K562 (cell line): ENCODE results near the gene ABCA4. TPM values are rescaled to one million over a fixed set of nuclear protein-coding genes. Genes with fewer than 3 reads are reported as not detected.

Source experiments
- ATAC-seq: fragments of 200-7000 bp; cut with Tn5 transposase; 3 replicates; pipeline ENCODE4 v1.9.1; 2020; ENCODE audit warnings: moderate library complexity
- BruUV-seq: library from RNA; stranded (reverse); fragments of 400-500 nt; replicated peaks from 2 replicates; lab custom pipeline; 2021; lab: Mats Ljungman, UMichigan
- CTCF ChIA-PET: fragments of 300-600 bp; formaldehyde crosslinking; extraction: SDS; loops from one replicate; lab custom pipeline; 2021; ENCODE audit warnings: low intra/inter-chr PET ratio; lab: Yijun Ruan, JAX
- POLR2A ChIA-PET: fragments of 300-600, 350-650 bp; sonication (Branson Sonifier 250); formaldehyde crosslinking; extraction: SDS; loops from one replicate; lab custom pipeline; 2021; ENCODE audit warnings: antibody characterized with exemption, inconsistent platforms; lab: Yijun Ruan, JAX
- DNase-seq, 4 experiments: peaks; one replicate each; pipeline versions ENCODE4 v3.0.0 to v3.0.0-alpha.2; 2011 to 2018; ENCODE audit warnings: low spot score in 3 of 4, mixed read lengths in 3 of 4; ENCODE audit errors: extremely low read depth in 1 of 4
- FAIRE-seq: peaks from 2 replicates; lab custom pipeline; 2011; peaks lifted over from hg19 to GRCh38; lab: Jason Lieb, UNC
- H2AFZ ChIP-seq: 2 replicates; pipeline ENCODE4 v1.6.0; 2011; ENCODE audit warnings: low read depth, low read length, control low read depth, inconsistent platforms
- H3K27ac ChIP-seq: fragments of 200-600 bp; 3 replicates; pipeline ENCODE4 v1.8.0; 2011; ENCODE audit warnings: low read depth, mild to moderate bottlenecking, control low read depth, inconsistent platforms, low read length, moderate library complexity, mixed read lengths; ENCODE audit errors: extremely low read depth
- H3K27me3 ChIP-seq, 2 experiments: fragments of 300-600 bp in 1 of 2; 2 replicates in 1 of 2; 3 replicates in 1 of 2; pipeline versions ENCODE4 v1.6.0 to v1.8.0; 2011; ENCODE audit warnings: inconsistent platforms in 2 of 2, low read length in 2 of 2, mild to moderate bottlenecking in 1 of 2, mixed read lengths in 1 of 2, moderate library complexity in 1 of 2; ENCODE audit not compliant: control insufficient read depth in 2 of 2, insufficient read depth in 2 of 2
- H3K36me3 ChIP-seq: fragments of 300-600 bp; 3 replicates; pipeline ENCODE4 v1.8.0; 2011; ENCODE audit warnings: mild to moderate bottlenecking, low read length, inconsistent platforms; ENCODE audit not compliant: control insufficient read depth, insufficient read depth
- H3K4me1 ChIP-seq, 2 experiments: fragments of 200-600 bp in 1 of 2; replicated peaks in 1 of 2; 2 replicates in 1 of 2; 3 replicates in 1 of 2; pipeline versions ENCODE4 v1.5.1 to v1.8.0; 2011; ENCODE audit warnings: inconsistent platforms in 2 of 2, low read length in 2 of 2, mild to moderate bottlenecking in 1 of 2, mixed read lengths in 1 of 2, moderate library complexity in 1 of 2; ENCODE audit not compliant: control insufficient read depth in 2 of 2, insufficient read depth in 2 of 2
- H3K4me2 ChIP-seq: 2 replicates; pipeline ENCODE4 v1.6.1; 2011; ENCODE audit warnings: low read length, control low read depth, inconsistent platforms, mixed read lengths; ENCODE audit not compliant: insufficient read depth
- H3K4me3 ChIP-seq: fragments of 200-600 bp; sonication (generic), shearing (Covaris generic); 2 replicates; pipeline ENCODE4 v1.5.1; 2016; ENCODE audit warnings: control low read depth, inconsistent platforms
- H3K79me2 ChIP-seq: fragments of 200-600 bp; 3 replicates; pipeline ENCODE4 v1.8.0; 2011; ENCODE audit warnings: low read length, inconsistent platforms; ENCODE audit not compliant: control insufficient read depth, insufficient read depth
- H3K9ac ChIP-seq, 2 experiments: 2 replicates each; pipeline versions ENCODE4 v1.6.0 to v1.6.1; 2011; ENCODE audit warnings: low read depth in 2 of 2, low read length in 2 of 2, control low read depth in 1 of 2, inconsistent platforms in 1 of 2, mild to moderate bottlenecking in 1 of 2, mixed read lengths in 1 of 2; ENCODE audit not compliant: insufficient read depth in 1 of 2
- H3K9me1 ChIP-seq: one replicate; pipeline ENCODE4 v1.6.0; 2011; ENCODE audit warnings: inconsistent platforms, mild to moderate bottlenecking, low read length, moderate library complexity; ENCODE audit not compliant: control insufficient read depth, insufficient read depth
- H3K9me3 ChIP-seq: replicated peaks from 2 replicates; pipeline ENCODE4 v1.5.1; 2011; ENCODE audit warnings: low read depth, low read length, inconsistent platforms; ENCODE audit not compliant: control insufficient read depth, insufficient read depth
- H4K20me1 ChIP-seq: replicated peaks from 2 replicates; pipeline ENCODE4 v1.6.1; 2011; ENCODE audit warnings: low read length, inconsistent platforms, mixed read lengths; ENCODE audit not compliant: control insufficient read depth, insufficient read depth
- EHMT2 ChIP-seq: fragments of 450-650 bp; IDR thresholded peaks from 2 replicates; pipeline ENCODE4 v1.6.1; 2018; ENCODE audit warnings: antibody characterized with exemption
- KAT7 ChIP-seq: sonication (generic); formaldehyde crosslinking; IDR thresholded peaks from 2 replicates; pipeline ENCODE4 v1.8.0; 2022; ENCODE audit warnings: missing genetic modification reagents, mild to moderate bottlenecking, borderline replicate concordance
- SPI1 ChIP-seq: IDR thresholded peaks from 2 replicates; pipeline ENCODE4 v1.6.1; 2011; ENCODE audit warnings: low read depth, low read length, control low read depth, borderline replicate concordance
- WGBS: fragments of 100-300 bp; shearing (Covaris generic); methylation state at CpG from one replicate; pipeline ENCODE4 v1.1.6; 2016; ENCODE audit warnings: low coverage, mixed read lengths; ENCODE audit not compliant: insufficient coverage; ENCODE audit errors: missing lambda C conversion rate; 5-methylcytosine and 5-hydroxymethylcytosine counted together
- in situ Hi-C: fragments of 300-500 bp; cut with MboI; formaldehyde crosslinking; loops from 4 replicates; pipeline ENCODE4 v1.15.0; 2018; ENCODE audit warnings: inconsistent platforms, mixed read lengths
- intact Hi-C: fragments of 100-400 bp; cut with micrococcal nuclease; formaldehyde crosslinking; loops from 2 replicates; pipeline ENCODE4 v1.14.2; 2022
- polyA plus RNA-seq, 8 experiments: library from polyadenylated mRNA; depleted of rRNA in 4 of 8; stranded (reverse) in 5 of 8; unstranded in 3 of 8; fragments of >200 nt; fragmentation: Nextera tagmentation in 2 of 8; fragmentation: Illumina TruSeq in 1 of 8; extraction: Ambion mirVana in 2 of 8; extraction: Trizol in 1 of 8; gene quantifications; 2 replicates each; pipeline versions ENCODE4 v1.2.1 to v1.2.3, GENCODE V29; 2011 to 2014; ENCODE audit warnings: inconsistent platforms in 1 of 8, missing spikeins in 1 of 8
- total RNA-seq, 7 experiments: library from RNA; depleted of rRNA in 6 of 7; stranded (reverse); fragments of >200 nt in 6 of 7; fragmentation: Illumina TruSeq in 2 of 7; extraction: Trizol in 2 of 7; gene quantifications; 2 replicates each; pipeline versions ENCODE4 v1.2.1 to v1.2.3, GENCODE V29; 2011 to 2021; ENCODE audit warnings: low replicate concordance in 1 of 7
- TF ChIP-seq, protein P1 (sequence below): fragments of 450-650 bp; IDR thresholded peaks from 2 replicates; pipeline ENCODE4 v1.6.1; 2018; ENCODE audit warnings: mild to moderate bottlenecking, low read depth; ENCODE audit not compliant: partially characterized antibody

Gene ABCA4
- total and polyA plus RNA-seq, 9 of the 15 experiments (the other 6 are each of a cell fraction or from before 2014, with no cell fraction given): 0.01 to 0.04 TPM; not detected in 7

DNA sequence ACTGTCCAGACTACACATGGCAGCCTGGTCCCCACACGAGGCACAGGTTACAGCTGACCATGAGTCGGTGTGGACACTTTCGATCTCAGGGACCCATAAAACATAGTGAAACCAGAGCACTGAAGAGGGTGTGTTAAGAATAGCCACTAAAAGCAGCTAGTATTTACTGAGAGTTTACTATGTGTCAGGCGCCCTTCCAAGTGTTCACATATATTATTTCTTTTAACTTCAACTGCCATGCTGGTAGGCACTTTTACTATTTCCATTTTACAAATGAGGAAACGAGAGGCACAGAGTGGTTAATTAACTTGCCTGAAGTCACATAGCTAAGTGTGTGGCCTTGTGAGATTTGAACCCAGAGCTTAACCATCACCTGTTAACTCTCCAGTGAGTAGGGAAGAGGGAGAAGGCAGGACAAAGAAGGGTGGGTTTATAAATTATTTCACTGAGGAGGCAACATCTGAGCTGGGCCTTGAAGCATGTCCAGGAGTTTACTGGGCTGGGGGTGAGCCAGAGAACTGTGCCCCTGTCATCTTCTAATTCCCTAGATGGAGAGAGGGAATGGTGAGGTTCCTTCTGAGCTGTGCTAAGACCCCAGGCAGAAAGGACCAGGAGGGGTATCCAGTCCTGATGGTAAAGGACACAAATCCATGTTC is 20.7 kb downstream of the ABCA4 start:
- intact Hi-C loops (no loop called here), in situ Hi-C loops (no loop called here)
- H3K4me3 ChIP-seq: no peak overlapping the region
- peaks cover 7% of the 10 kb centered on the region; the same call in 1 of the 2 replicates for H4K20me1 ChIP-seq
- DNase-seq (no peak), ATAC-seq (no peak)
- POLR2A ChIA-PET: interaction anchor here (0.6 kb wide), 1 partner anchor 625 kb away, joined by 4 read pairs; no protein-coding TSS in a partner anchor
- H3K27ac ChIP-seq: no peak overlapping the region
- no peaks in the 10 kb centered on the region for H3K9me3 ChIP-seq
- no peak overlapping the region for H2AFZ ChIP-seq
- 0% methylated on average over 5 of the region's 5 CpGs for WGBS
- H3K4me2 ChIP-seq: no peak overlapping the region
- no peaks in the 10 kb centered on the region for H3K9me1 ChIP-seq
- no peaks in the 10 kb centered on the region for H3K36me3 ChIP-seq
- peaks cover 0 to 3% of the 10 kb centered on the region in 2 experiments; a peak in 1 of 5 replicates for H3K4me1 ChIP-seq
- TF ChIP-seq, protein P1, sequence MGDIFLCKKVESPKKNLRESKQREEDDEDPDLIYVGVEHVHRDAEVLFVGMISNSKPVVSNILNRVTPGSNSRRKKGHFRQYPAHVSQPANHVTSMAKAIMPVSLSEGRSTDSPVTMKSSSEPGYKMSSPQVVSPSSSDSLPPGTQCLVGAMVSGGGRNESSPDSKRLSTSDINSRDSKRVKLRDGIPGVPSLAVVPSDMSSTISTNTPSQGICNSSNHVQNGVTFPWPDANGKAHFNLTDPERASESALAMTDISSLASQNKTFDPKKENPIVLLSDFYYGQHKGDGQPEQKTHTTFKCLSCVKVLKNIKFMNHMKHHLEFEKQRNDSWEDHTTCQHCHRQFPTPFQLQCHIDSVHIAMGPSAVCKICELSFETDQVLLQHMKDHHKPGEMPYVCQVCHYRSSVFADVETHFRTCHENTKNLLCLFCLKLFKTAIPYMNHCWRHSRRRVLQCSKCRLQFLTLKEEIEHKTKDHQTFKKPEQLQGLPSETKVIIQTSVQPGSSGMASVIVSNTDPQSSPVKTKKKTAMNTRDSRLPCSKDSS: no peak
- no peak for TF ChIP-seq EHMT2
- TF ChIP-seq SPI1: no peak
- TF ChIP-seq KAT7 (CRISPR knock-in tag): no peak
- TF ChIP-seq, all 486 proteins: peak for 0
- Histone ChIP-seq H3K9ac (no peak overlapping the region), H3K27me3 (peaks cover 13 to 70% of the 10 kb centered on the region in 2 experiments; a peak in 4 of 5 replicates), H3K79me2 (no peaks in the 10 kb centered on the region)
- no TSS peak for BruUV-seq
- no peak for FAIRE-seq
- CTCF ChIA-PET: no interaction called here
